Fibroblast of lung (primary cell): ENCODE results near the gene CMTM4.

ENCODE experiments used
- CTCF ChIP-seq, 2 donors: IDR thresholded peaks in 1 of 2; conservative IDR thresholded peaks in 1 of 2; 1 replicate in 1 of 2; 2 replicates in 1 of 2; pipeline ENCODE4 v1.5.1; 2011 to 2012; ENCODE audit warnings: low read length in 2 of 2, control low read depth in 1 of 2, inconsistent platforms in 1 of 2, low read depth in 1 of 2, mild to moderate bottlenecking in 1 of 2
- EZH2 ChIP-seq: IDR thresholded peaks from 2 replicates; pipeline ENCODE4 v1.5.1; 2012; ENCODE audit warnings: low read length, control low read depth, mild to moderate bottlenecking; ENCODE audit errors: missing control alignments

GRCh38 chr16:66569827-66570405 lies 126.6 kb downstream of the CMTM4 start:
- no peak for TF ChIP-seq CTCF (conservative IDR thresholded peaks at IDR 0.05 in 1 of 2, IDR thresholded peaks at IDR 0.05 in 1 of 2; ENCODE audit: low read depth in 1 of 2, low read length in 2 of 2)
- no peak for TF ChIP-seq EZH2
